IPS-NIHi11 (cell line): ENCODE results near the gene PDCD10.

ENCODE experiments used
- DNase-seq: peaks from one replicate; pipeline ENCODE4 v3.0.0; 2012; ENCODE audit warnings: mixed read lengths, low spot score

PDCD10 gene

GRCh38 chr3:167735233-167736138 is 794 bp upstream of the PDCD10 start, which contains the start of gene SERPINI1:
TSS of gene SERPINI1 (plus strand) at chr3:167735721. CDS start at chr3:167789129, 53,408 bp downstream.
- peak; percentile 76 for DNase-seq

DNA sequence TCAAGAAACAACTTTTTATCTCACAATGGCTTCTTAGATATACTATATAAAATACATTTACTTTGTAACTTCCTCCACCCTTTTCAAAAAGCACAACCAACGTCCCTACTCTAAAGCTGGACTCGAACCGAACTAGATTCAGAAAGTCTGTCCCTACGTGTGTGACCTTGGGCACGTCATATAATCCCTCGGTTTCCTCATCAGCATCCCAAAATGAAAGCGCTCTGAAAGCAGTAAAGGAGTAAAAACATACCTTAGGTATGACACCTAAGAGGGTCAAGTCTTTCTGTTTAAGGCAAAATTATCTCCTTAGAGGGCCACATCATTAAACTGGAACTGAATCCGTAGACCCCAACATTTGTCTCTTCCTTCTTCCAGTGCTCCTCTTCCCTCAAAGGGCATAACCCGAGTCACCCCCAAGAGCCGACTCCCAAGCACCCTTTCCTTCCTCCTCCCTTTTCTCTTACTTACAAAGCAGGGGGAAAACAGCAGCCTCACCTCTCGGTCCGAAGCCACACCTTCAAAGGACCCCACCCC is 663 bp downstream of the PDCD10 start:
- DNase-seq: no peak

DNA sequence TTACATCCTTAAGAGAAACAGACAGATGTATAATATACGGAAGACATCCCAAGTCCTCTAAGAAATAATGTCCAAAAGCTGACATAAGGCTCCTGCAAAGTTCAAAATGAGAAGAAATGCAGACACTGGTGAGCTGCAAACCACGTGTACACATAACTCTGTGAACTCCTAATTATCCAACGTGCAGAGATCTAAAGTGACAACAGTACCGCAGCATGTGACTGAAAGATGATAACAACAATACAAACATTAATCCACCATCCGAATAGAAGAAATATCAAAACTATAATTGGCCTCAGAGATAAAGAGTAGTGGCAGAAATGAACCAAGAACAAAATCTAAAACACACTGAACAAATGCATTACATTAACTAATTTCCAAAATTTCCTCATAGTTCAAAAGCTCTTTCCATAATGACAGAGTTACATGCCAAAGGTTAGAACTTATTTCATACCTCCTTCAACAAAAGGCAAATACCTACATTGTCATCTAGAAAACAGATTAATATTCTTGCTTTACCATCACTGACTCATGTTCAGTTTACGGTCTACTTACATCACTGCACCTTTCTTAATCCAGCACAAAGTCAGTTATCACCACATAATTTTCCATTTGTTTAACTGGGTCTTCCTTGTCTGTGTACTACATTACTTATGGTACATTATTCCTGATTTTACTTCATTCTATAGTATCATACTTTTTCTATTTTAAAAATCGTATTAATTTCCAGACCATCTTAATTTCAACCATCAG is 2.2 kb downstream of the PDCD10 start:
- DNase-seq: no peak

- DNase-seq: no peak
These were observed 3.3 kb downstream of the PDCD10 start for GRCh38 chr3:167731393-167731792.

DNA sequence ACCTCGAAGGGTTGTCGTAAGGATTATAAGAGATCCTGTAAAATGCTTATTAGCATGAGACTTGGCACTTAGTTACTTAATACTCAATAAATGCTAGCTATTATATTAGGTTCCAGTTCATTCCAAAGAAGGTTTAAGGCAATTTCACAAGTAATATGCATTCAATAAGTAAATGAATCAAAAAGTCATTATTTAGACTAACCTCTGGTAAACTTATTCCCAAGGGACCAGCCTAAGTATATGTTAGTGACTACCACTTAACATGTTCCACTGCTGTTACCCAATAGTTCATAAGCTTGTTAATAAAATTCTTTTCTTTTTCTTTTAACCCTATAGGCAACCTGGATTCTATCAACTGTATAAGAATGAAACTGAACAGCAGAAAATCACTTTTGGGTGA is 5.1 kb downstream of the PDCD10 start:
- DNase-seq: no peak

DNA sequence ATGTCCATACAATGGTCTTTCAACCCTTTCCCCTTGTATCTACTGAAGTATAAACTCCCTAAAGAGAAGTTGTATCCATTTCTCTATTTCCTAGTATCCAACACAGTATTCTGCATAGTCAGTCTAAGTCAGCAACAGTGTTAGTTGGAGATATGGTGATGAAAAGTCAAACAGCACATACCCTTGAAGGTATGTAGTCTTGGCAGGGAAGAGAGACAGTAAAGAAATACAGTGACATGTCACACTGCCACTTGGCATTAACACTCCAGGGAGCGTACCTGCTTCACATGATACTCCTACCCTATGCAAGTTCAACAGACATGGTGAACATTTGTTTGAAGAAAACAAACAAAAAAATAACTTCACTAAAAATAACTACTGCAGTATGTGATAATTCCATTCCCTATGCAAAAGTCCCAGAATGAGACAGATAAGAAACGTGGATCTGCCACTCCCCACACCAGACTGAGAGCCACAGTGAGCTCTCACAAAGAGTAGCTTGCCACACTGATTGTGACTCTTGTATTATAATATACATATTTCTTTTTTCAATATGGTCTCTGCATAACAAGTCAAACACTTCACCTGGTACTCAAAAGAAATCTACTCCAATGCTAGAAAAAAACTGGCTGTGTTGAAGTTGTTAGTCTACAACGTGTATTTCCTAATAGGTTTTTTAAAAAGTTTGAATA is 5.9 kb downstream of the PDCD10 start:
- no peak for DNase-seq

DNA sequence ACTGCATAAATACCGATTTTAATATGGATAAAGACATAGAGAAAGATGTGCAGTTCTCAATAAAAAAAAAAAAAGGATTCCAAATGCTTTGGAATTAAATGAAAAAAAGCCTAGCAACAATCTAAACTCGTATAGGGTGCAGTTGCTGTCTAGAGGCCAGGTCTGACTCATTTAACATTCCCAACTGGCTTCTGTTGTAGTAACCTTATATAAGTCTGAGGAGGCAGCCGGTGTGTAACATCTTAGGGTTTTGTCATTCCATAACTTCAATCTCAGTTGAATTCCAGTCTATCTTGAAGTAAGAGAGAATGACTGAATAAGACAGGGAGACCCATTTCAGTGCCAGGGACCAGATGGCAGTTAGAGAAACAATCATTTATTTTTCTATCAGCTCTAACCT is 6.5 kb downstream of the PDCD10 start:
- DNase-seq: no peak

GRCh38 chr3:167723872-167724271 is 10.8 kb downstream of the PDCD10 start:
- DNase-seq: no peak

DNA sequence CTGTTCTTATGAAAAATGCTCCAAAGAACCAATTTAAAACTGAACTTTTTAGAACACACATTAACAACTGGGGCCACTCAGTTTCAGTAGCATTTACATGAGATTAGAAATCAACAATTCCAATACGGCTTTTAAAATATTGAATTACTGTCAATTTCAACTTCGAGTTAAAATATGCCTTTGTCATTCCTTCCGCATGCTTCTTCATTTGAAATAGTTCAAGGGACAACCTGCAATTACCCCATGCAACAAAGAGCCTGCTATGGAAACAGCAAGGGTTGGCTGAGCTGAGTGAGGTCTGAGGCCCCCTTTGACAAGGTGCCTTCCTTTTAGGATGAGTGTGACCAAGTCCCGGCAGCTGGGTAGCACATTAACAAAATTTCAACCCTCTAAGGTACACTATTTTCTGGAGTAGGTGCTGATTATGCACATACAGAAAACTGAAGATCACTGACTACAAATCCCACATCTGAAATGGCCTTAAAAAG is 11.6 kb downstream of the PDCD10 start:
- no peak for DNase-seq

- no peak for DNase-seq
These were observed 16.1 kb downstream of the PDCD10 start for GRCh38 chr3:167718582-167718981.

- no peak for DNase-seq
These were observed 17.8 kb downstream of the PDCD10 start for GRCh38 chr3:167716920-167717319.

DNA sequence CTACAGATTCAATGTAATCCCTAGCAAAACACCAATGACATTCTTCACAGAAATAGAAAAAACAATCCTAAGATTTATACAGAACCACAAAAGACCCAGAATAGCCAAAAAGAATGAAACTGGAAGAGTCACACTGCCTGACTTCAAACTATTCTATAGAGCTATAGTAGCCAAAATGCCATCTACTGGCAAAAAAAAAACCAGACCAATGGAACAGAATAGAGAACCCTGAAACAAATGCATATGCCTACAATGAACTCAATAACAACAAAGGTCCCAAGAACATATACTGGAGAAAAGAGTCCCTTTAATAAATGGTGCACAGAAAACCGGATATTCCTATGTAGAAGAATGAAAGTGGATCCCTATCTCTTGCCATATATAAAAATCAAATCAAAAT is 19.8 kb downstream of the PDCD10 start:
- no peak for DNase-seq

GRCh38 chr3:167712445-167712844 is 22.2 kb downstream of the PDCD10 start:
- no peak for DNase-seq

DNA sequence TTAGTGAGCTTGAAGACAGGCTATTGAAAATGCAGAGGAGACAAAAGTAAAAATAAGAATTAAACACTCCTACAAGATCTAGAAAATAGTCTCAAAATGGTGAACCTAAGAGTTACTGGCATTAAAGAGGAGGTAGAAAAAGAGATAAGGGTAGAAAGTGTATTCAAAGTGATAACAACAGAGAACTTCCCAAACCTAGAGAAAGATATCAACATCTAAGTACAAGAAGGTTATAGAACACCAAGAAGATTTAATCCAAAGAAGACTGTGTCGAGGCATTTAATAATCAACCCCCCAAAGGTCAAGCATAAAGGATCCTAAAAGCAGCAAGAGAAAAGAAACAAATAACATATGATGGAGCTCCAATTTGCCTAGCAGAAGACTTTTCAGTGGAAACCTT is 23.3 kb downstream of the PDCD10 start:
- DNase-seq: no peak

DNA sequence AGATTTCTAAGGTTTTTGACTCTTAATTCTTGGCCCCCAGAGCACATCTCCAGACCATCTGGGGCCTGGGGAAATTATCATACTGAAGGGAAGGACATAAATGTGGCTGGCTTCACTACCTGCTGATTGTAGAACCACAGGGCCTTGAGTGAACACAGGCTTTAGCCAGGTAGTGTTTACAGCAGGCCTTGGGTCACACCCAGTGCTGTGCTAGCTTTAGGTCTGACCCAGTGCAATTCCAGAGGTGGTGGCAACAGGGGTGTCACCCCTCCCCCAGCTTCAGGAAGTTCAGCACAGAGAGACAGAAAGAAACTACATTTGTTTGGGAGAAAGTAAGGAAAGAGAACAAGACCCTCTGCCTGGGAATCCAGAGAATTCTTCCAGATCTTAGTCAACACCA is 24.1 kb downstream of the PDCD10 start:
- no peak for DNase-seq

GRCh38 chr3:167709690-167710089 is 25.0 kb downstream of the PDCD10 start:
- no peak for DNase-seq

DNA sequence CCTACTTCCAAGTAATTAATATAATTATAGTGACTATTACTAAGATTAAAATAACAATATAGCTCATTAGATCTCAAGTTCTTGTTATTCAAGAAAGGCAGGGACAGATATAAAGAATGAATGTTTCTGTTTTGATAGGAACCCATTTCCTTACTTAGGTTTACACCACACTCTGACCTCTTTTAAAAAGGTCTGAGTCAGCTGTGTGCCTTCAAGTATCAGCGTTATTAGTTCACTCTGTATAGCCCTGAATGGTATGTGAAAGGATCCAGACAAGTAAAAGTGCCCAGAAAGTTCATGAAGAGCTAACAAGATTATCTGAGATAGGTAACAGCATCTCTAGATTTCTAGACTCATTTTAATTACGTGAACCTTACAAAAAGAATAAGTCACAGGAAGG is 28.9 kb downstream of the PDCD10 start:
- DNase-seq: no peak

DNA sequence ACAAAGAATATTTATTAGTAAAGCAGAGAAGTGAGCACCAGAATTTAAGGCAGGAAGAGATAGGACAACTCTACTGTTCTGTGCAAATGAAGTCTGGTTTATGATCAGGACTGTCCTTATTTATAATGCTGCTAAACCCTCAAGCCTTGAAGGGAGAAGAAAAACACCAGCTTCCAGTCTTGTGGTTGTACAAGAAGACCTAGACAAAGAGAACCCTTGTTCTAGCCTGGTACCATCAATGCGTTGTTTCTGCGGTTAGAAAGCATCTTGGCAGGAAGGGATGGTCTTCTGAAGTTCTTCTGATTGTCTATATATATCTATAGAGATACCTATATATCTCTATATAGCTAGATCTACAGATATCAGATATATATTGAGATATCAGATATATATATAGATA is 33.8 kb downstream of the PDCD10 start:
- DNase-seq: no peak

GRCh38 chr3:167700046-167700445 is 34.6 kb downstream of the PDCD10 start:
- no peak for DNase-seq

GRCh38 chr3:167694121-167694520 is 40.6 kb downstream of the PDCD10 start:
- DNase-seq: no peak

GRCh38 chr3:167691366-167691765 is 43.3 kb downstream of the PDCD10 start:
- no peak for DNase-seq

- DNase-seq: peak; percentile 66
These were observed 50.2 kb downstream of the PDCD10 start for GRCh38 chr3:167684388-167684993.
